H9 (cell line): ENCODE results near the gene PMS1. TPM values are rescaled to one million over a fixed set of nuclear protein-coding genes. Genes with fewer than 3 reads are reported as not detected.

Experiments used
- DNase-seq: peaks from one replicate; pipeline ENCODE4 v3.0.0-alpha.2; 2017
- H2AFZ ChIP-seq: one replicate; pipeline ENCODE4 v1.6.1; 2013; ENCODE audit warnings: mild to moderate bottlenecking, low read length, control low read depth, moderate library complexity
- H2AK5ac ChIP-seq: 2 replicates; pipeline ENCODE4 v1.6.1; 2013; ENCODE audit warnings: low read length, control low read depth, mixed read lengths; ENCODE audit not compliant: insufficient read length
- H2BK120ac ChIP-seq: one replicate; pipeline ENCODE4 v1.6.1; 2013; ENCODE audit warnings: low read depth, mild to moderate bottlenecking, low read length, control low read depth, inconsistent platforms; ENCODE audit not compliant: poor library complexity, severe bottlenecking
- H2BK12ac ChIP-seq: 2 replicates; pipeline ENCODE4 v1.6.1; 2013; ENCODE audit warnings: low read length, control low read depth, mixed read lengths, low read depth; ENCODE audit not compliant: insufficient read length
- H2BK15ac ChIP-seq: 2 replicates; pipeline ENCODE4 v1.6.1; 2013; ENCODE audit warnings: low read depth, low read length, control low read depth
- H2BK20ac ChIP-seq: one replicate; pipeline ENCODE4 v1.6.1; 2013; ENCODE audit warnings: low read depth, mild to moderate bottlenecking, low read length, control low read depth, inconsistent platforms; ENCODE audit not compliant: poor library complexity, severe bottlenecking
- H2BK5ac ChIP-seq: 2 replicates; pipeline ENCODE4 v1.6.1; 2013; ENCODE audit warnings: low read length, control low read depth, mixed read lengths; ENCODE audit not compliant: insufficient read length
- H3K14ac ChIP-seq: 2 replicates; pipeline ENCODE4 v1.6.1; 2013; ENCODE audit warnings: low read length, control low read depth; ENCODE audit not compliant: insufficient read depth
- H3K18ac ChIP-seq: 2 replicates; pipeline ENCODE4 v1.6.1; 2013; ENCODE audit warnings: low read depth, mild to moderate bottlenecking, mixed read lengths, low read length, control low read depth; ENCODE audit not compliant: insufficient read length
- H3K23ac ChIP-seq: 2 replicates; pipeline ENCODE4 v1.6.1; 2013; ENCODE audit warnings: low read length, control low read depth, mixed read lengths, low read depth; ENCODE audit not compliant: insufficient read length
- H3K23me2 ChIP-seq: 2 replicates; pipeline ENCODE4 v1.6.1; 2013; ENCODE audit warnings: low read depth, mild to moderate bottlenecking, mixed read lengths, low read length, control low read depth; ENCODE audit not compliant: insufficient read length, poor library complexity, severe bottlenecking
- H3K27ac ChIP-seq: 2 replicates; pipeline ENCODE4 v1.5.1; 2013; ENCODE audit warnings: low read length, control low read depth, mixed read lengths, low read depth; ENCODE audit not compliant: insufficient read length
- H3K27me3 ChIP-seq: 2 replicates; pipeline ENCODE4 v1.6.1; 2013; ENCODE audit warnings: low read length, control low read depth, inconsistent platforms; ENCODE audit not compliant: insufficient read depth
- H3K4ac ChIP-seq: 2 replicates; pipeline ENCODE4 v1.6.1; 2013; ENCODE audit warnings: low read depth, mild to moderate bottlenecking, control low read depth, inconsistent platforms, low read length, moderate library complexity
- H3K4me1 ChIP-seq: 2 replicates; pipeline ENCODE4 v1.6.1; 2013; ENCODE audit warnings: low read length, control low read depth, inconsistent platforms; ENCODE audit not compliant: insufficient read depth
- H3K4me2 ChIP-seq: 2 replicates; pipeline ENCODE4 v1.6.1; 2013; ENCODE audit warnings: low read length, control low read depth, mixed read lengths; ENCODE audit not compliant: insufficient read length, insufficient read depth
- H3K56ac ChIP-seq: 2 replicates; pipeline ENCODE4 v1.6.1; 2013; ENCODE audit warnings: low read depth, mild to moderate bottlenecking, mixed read lengths, low read length, control low read depth; ENCODE audit not compliant: insufficient read length
- H3K79me1 ChIP-seq: 2 replicates; pipeline ENCODE4 v1.6.1; 2013; ENCODE audit warnings: low read depth, mild to moderate bottlenecking, moderate library complexity, low read length, control low read depth, inconsistent platforms; ENCODE audit not compliant: insufficient read depth, poor library complexity, severe bottlenecking
- H3K79me2 ChIP-seq: 2 replicates; pipeline ENCODE4 v1.6.1; 2013; ENCODE audit warnings: low read length, control low read depth, inconsistent platforms; ENCODE audit not compliant: insufficient read depth
- H3K9ac ChIP-seq: 2 replicates; pipeline ENCODE4 v1.6.1; 2013; ENCODE audit warnings: low read length, control low read depth, mixed read lengths; ENCODE audit not compliant: insufficient read length; ENCODE audit errors: extremely low read depth
- H3K9me3 ChIP-seq: one replicate; pipeline ENCODE4 v1.6.1; 2013; ENCODE audit warnings: low read depth, low read length, inconsistent platforms; ENCODE audit not compliant: control insufficient read depth
- H3T11ph ChIP-seq: one replicate; pipeline ENCODE4 v1.6.1; 2013; ENCODE audit warnings: mild to moderate bottlenecking, low read length, control low read depth, inconsistent platforms
- H4K20me1 ChIP-seq: one replicate; pipeline ENCODE4 v1.6.1; 2013; ENCODE audit not compliant: control insufficient read depth, insufficient read length, insufficient read depth
- H4K5ac ChIP-seq: 2 replicates; pipeline ENCODE4 v1.6.1; 2013; ENCODE audit warnings: low read depth, mild to moderate bottlenecking, mixed read lengths, low read length, control low read depth; ENCODE audit not compliant: insufficient read length
- H4K8ac ChIP-seq: replicated peaks from 2 replicates; pipeline ENCODE4 v1.6.1; 2013; ENCODE audit warnings: low read length, control low read depth, mixed read lengths, low read depth; ENCODE audit not compliant: insufficient read length
- H4K91ac ChIP-seq: 2 replicates; pipeline ENCODE4 v1.6.1; 2013; ENCODE audit warnings: low read depth, mild to moderate bottlenecking, moderate library complexity, mixed read lengths, low read length, control low read depth; ENCODE audit not compliant: insufficient read length
- H3K27ac Mint-ChIP-seq, 3 experiments: 2 replicates in 2 of 3; 3 replicates in 1 of 3; pipeline ENCODE4 v1.8.0; 2020 to 2021; ENCODE audit warnings: mixed read lengths in 3 of 3, mild to moderate bottlenecking in 1 of 3, moderate library complexity in 1 of 3
- H3K27me3 Mint-ChIP-seq: 2 replicates; pipeline ENCODE4 v1.8.0; 2021; ENCODE audit warnings: low read depth, mild to moderate bottlenecking, moderate library complexity, mixed read lengths
- H3K36me3 Mint-ChIP-seq, 3 experiments: 2 replicates in 2 of 3; 3 replicates in 1 of 3; pipeline ENCODE4 v1.8.0; 2020 to 2021; ENCODE audit warnings: low read depth in 3 of 3, mixed read lengths in 3 of 3; ENCODE audit not compliant: insufficient read depth in 1 of 3
- H3K4me1 Mint-ChIP-seq, 2 experiments: 2 replicates each; pipeline ENCODE4 v1.8.0; 2020; ENCODE audit warnings: mixed read lengths in 2 of 2
- H3K4me3 Mint-ChIP-seq, 2 experiments: 2 replicates in 1 of 2; 3 replicates in 1 of 2; pipeline ENCODE4 v1.8.0; 2020 to 2021; ENCODE audit warnings: mild to moderate bottlenecking in 2 of 2, mixed read lengths in 2 of 2, moderate library complexity in 1 of 2
- H3K9me3 Mint-ChIP-seq, 2 experiments: 2 replicates in 1 of 2; 3 replicates in 1 of 2; pipeline ENCODE4 v1.8.0; 2020; ENCODE audit warnings: mild to moderate bottlenecking in 2 of 2, mixed read lengths in 2 of 2, moderate library complexity in 1 of 2
- total RNA-seq: library from RNA; stranded (reverse); gene quantifications from 2 replicates; pipeline ENCODE4 v1.2.1, GENCODE V29; 2021
- TF ChIP-seq, protein P1 (sequence below): fragments of 200-600 bp; sonication (generic); conservative IDR thresholded peaks from 3 replicates; pipeline ENCODE4 v1.8.0; 2021; ENCODE audit warnings: antibody characterized with exemption, mild to moderate bottlenecking

PMS1 gene
- total RNA-seq, 1 experiment from 2014 or later: 47.2 TPM

DNA sequence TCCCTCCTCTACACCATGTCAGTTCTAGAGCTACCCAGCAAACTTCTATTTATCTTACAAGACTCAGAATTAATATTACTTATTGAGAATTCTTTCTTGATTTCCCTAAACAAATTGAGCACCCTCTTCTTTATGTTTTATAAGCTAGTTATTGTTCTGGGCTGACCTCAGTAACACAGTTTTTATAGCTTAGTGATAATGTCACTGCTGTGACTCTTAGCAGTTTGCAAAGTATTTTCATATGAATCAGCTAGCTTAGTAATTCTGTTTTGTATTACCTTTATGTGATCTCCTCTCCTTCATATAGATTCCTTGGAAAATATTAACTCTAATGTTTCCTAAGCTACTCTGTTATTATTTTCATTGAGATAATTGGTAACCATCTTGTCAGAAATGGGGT lies 114.9 kb downstream of the PMS1 start:
- TF ChIP-seq, protein P1, sequence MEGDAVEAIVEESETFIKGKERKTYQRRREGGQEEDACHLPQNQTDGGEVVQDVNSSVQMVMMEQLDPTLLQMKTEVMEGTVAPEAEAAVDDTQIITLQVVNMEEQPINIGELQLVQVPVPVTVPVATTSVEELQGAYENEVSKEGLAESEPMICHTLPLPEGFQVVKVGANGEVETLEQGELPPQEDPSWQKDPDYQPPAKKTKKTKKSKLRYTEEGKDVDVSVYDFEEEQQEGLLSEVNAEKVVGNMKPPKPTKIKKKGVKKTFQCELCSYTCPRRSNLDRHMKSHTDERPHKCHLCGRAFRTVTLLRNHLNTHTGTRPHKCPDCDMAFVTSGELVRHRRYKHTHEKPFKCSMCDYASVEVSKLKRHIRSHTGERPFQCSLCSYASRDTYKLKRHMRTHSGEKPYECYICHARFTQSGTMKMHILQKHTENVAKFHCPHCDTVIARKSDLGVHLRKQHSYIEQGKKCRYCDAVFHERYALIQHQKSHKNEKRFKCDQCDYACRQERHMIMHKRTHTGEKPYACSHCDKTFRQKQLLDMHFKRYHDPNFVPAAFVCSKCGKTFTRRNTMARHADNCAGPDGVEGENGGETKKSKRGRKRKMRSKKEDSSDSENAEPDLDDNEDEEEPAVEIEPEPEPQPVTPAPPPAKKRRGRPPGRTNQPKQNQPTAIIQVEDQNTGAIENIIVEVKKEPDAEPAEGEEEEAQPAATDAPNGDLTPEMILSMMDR: no peak
- Histone ChIP-seq H2BK5ac (no peak overlapping the region), H3K23ac (no peak overlapping the region), H4K20me1 (no peaks in the 10 kb centered on the region), H4K5ac (no peak overlapping the region), H3K79me1 (no peaks in the 10 kb centered on the region), H3K18ac (no peak overlapping the region), H3K23me2 (no peaks in the 10 kb centered on the region), H3K14ac (no peak overlapping the region), H2AK5ac (no peak overlapping the region), H2BK120ac (no peak overlapping the region), H3K79me2 (no peaks in the 10 kb centered on the region), H3K9me3 (no peaks in the 10 kb centered on the region), H3K27me3 (no peaks in the 10 kb centered on the region), H2BK20ac (no peak overlapping the region), H3K4ac (no peak overlapping the region), H2AFZ (no peak overlapping the region), H4K8ac (no peak overlapping the region), H2BK12ac (no peak overlapping the region), H3K4me2 (no peak overlapping the region), H3K56ac (no peak overlapping the region), H4K91ac (no peak overlapping the region), H3K27ac (no peak overlapping the region), H2BK15ac (no peak overlapping the region), H3T11ph (no peak overlapping the region), H3K4me1 (no peaks in the 10 kb centered on the region), H3K9ac (no peak overlapping the region)
- Mint-ChIP-seq H3K27me3 (no peaks in the 10 kb centered on the region), H3K9me3 (no peaks in the 10 kb centered on the region), H3K36me3 (no peaks in the 10 kb centered on the region), H3K4me3 (no peak overlapping the region), H3K27ac (no peak overlapping the region), H3K4me1 (no peaks in the 10 kb centered on the region)
- no peak for DNase-seq
